Astrocyte (in vitro differentiated cells and primary cell): ENCODE results near the gene SGSM2.

Experiments
- CTCF ChIP-seq: IDR thresholded peaks from 2 replicates; pipeline ENCODE4 v1.5.1; 2011; ENCODE audit warnings: low read depth, mild to moderate bottlenecking, inconsistent platforms, low read length, moderate library complexity; ENCODE audit not compliant: insufficient read depth
- EZH2 ChIP-seq: IDR thresholded peaks from 2 replicates; pipeline ENCODE4 v1.6.1; 2012; ENCODE audit warnings: mild to moderate bottlenecking, low read length, inconsistent platforms; ENCODE audit not compliant: insufficient read depth

- TF ChIP-seq CTCF (no peak), EZH2 (no peak)
Observed at GRCh38 chr17:2362416-2362815, 25.1 kb downstream of the SGSM2 start.
